NCI-H82 (cell line): ENCODE results near the gene EFHB.
"Not testable (repeated sequence)": the region's sequence is repeated elsewhere in the genome, so short reads cannot be mapped to it uniquely, and the experiment has no call there.

Source experiments
- DNase-seq: peaks from one replicate; lab custom pipeline; 2025; lab: John Stamatoyannopoulos, UW

EFHB gene, protein sequence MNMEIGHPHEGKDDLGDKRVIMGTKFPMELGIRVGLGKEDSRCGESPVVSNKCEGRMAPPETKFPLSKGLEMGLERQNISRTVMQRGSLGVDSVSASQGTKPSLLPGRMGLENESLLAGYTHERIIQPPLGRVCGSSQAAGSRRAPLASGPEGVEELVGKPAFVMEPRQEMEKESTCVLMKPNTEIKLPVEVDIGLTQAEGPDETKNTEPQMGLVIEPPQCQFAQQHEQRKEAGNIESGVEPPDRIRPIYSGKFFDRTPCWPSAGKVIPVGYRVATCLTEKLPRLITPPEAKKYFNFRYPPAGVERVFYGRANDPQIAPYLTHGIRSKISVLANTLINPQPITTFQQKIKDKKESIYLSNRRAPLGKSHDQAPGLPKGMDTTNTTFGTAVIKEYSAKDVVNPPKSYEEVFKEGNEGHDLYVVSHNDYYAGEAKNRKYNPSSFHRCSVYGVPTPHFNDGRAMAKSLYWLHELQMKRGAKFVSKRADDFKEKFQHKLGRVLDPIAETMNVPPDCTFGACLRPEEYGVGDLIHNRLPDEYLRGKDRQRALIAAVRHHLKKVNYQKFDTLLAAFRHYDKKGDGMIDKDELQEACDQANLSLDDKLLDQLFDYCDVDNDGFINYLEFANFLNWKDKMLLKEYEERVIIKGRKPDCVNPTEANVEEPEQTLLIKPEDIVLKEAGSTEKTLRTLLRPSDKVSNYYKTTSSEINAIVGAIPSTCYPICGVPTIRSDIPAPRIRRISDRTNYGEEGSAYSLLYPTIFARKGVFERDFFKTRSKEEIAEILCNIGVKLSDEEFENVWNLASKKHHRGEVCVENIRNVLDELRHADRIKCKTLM

DNA sequence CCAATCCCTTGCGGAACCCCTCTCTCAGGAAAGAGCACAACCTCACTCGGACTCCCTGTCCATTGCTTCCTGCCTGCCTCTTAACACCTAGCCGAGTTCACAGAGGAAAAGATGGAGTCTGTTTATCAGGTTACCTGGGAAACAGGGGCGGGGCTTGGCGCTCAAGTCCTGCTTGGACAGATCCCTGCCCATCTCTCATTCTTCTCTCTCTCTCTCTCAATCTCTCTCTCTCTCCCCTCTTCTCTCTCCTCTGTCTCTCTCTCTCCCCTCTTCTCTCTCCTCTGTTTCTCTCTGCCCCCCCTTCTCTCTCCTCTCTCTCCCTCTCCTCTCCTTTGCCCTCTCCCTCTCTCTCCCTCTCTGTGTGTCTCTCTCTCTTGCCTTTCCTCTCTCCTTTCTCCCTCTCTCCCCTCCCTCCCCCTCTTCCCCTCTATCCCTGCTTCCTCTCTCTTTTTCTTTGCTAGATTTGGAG is at the start of gene EFHB:
EFHB (minus strand) TSS at position 120 of the 469 bp plus-strand sequence. CDS start 199 bp downstream, outside the sequence.
- DNase-seq = peak; percentile 73

DNA sequence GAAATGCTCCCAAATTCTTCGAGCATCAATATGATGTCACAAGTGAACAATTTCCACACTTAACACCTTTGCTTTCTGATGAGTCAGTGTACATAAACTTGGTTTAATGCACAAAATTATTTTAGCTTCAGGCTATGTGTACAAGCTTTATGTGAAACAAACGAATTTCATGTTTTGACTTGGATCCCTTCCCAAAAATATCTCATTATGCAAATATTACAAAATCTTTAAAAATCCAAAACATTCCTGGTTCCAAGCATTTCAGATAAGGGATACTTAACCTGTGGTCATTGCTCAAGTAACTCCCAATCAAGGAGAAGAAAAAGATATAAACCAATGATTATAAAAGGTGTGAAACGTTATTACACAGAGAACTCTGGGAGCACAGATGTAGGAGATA is 38.0 kb upstream of the EFHB start:
- DNase-seq = no peak

DNA sequence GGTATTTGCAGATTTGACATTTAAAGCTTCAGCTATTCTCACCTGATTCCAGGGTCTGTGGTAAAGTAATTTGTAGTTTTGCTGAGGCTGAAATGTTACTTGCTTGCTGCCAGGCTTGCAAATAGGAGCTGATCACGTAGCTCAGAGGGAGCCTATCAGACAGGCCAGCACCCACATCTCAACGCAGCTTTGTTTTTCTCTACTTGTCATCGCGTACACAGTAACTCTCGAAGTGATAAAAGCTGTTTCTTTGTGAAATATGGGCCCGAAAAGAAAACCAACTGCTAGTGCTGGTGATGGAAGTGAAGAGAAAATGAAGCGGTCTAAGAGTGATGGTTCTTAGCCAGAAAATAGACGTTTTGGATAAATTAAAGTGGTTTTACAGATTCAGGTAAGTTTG is 36.3 kb upstream of the EFHB start:
- no peak for DNase-seq

DNA sequence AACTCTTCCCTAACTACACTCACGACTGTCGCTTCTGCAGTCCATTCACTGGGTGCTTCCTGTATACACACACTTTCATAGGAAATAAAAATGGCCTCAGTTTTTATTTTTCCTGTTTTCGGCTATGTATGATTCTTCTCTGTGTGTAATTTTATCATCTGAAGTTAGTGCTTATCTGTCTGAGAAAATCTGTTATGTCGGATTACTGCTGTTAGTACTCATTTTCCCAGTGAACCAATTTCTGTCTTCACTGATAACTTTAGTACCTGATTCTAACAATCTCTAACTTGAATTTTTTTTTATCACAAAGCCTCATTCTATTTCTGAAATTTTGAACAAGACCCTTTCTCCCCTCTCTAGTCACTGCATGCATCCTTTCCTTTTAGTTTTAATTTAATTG is 33.8 kb upstream of the EFHB start:
- DNase-seq = no peak

DNA sequence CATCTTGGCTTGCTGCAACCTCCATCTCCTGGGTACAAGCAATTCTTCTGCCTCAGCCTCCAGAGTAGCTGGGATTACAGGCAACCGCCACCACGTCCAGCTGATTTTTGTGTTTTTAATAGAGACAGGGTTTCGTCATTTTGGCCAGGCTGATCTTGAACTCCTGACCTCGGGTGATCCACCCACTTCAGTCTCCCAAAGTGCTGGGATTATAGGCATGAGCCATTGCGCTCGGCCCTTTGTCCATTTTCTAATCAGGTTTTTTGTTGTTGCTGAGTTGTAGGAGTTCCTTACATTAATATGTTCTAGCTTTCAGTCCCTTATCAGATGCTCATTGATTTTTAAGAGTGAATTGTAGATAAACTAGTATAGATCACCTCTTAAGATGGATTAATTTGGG is 33.2 kb upstream of the EFHB start:
- no peak for DNase-seq

DNA sequence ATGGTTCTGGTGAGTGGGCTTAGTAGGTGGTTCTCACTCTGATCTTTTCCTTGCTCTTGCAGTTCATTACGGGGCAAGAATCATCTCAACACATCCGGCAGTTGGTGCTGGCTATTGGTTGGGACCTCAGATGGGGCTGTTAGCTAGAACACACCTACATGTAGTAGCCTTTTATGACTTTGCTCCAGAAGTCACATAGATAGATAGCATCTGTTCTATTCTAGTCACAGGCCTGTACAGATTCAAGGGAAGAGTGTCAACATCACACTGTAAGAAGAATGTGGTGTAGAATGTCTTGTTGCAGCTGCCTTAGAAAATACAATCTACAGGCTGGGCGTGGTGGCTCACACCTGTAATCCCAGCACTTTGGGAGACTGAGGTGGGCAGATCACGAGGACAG is 27.9 kb upstream of the EFHB start:
- no peak for DNase-seq

DNA sequence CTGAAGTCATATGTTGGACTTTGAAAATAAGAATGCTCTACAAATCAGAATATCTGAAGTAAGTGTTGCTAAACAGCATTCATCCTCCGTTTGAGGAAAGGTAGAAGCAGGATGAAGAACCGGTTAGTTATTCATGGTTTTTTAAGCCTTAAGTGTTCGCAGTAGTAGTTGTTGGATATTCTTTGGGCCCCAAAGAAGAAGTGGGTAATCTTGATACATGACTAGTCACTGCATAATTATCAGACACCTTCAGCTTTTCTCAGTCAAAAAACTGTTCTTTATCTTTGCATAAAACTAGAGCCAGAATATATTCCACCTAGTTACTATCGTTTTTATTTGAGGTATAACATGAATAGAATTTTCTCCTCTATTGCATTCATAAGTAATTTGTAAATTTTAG is 26.7 kb upstream of the EFHB start:
- no peak for DNase-seq

DNA sequence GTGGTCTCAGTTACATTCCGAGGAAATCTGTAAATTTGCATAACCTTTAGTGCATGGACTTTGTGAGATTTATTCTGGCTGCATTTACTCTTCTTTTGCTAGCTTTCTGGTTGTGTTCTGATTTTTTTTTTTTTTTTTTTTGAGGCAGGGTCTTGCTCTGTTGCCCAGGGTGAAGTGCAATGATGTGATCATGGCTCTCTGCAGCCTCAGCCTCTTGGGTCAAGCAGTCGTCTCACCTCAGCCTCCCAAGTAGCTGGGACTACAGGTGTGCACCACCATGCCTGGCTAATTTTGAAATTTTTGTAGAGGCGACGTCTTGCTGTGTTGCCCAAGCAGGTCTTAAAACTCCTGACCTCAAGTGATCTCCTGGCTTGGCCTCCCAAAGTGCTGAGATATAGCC is 25.5 kb upstream of the EFHB start:
- no peak for DNase-seq

DNA sequence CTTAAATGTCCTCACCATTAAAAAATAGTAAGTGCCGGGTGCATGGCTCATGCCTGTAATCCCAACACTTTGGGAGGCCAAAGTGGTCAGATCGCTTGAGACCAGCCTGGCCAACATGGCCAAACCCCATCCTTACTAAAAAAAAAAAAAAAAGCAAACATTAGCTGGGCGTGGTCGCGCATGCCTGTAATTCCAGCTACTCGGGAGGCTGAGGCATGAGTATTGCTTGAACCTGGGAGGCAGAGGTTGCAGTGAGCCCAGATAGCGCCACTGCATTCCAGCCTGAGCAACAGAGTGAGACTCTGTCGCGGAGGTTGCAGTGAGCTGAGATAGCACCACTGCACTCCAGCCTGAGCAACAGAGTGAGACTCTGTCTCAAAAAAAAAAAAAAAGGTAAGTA is 23.3 kb upstream of the EFHB start:
- not testable (repeated sequence) for DNase-seq

DNA sequence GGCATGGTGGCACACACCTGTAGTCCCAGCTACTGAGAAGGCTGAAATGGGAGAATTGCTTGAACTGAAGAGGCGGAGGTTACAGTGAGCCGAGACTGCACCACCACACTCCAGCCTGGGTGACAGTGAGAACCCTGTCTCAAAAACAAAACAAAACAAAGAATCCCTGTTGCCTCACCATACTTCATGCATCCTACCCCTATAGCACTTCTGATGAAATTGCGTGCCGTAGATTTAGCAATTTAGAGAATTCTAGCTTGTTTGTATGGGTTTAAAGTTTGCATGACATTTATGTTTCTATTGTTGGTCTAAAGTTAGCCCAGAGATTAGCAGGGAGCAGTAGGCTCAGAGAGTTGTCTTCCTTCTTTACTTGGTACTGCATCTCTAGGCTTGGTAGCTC is 20.7 kb upstream of the EFHB start:
- no peak for DNase-seq

DNA sequence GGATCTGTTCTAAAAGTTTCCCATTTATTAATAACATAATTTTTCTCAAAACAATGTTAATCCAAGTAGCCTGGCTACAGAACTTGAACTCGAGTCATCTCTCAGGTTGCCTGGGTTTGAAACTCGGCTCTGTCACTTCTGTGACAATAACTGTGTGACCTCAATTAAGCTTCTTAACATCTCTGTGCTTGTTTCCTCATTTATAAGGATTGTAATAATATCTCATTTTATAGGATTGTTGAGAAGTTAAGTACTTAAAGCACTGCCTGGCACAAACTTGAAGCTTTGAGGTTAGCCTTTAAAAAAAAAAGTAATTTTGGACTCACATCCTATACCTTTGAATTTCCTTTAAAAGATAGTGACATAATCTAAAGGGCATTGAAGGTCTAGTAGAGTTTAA is 16.3 kb upstream of the EFHB start:
- DNase-seq = no peak

DNA sequence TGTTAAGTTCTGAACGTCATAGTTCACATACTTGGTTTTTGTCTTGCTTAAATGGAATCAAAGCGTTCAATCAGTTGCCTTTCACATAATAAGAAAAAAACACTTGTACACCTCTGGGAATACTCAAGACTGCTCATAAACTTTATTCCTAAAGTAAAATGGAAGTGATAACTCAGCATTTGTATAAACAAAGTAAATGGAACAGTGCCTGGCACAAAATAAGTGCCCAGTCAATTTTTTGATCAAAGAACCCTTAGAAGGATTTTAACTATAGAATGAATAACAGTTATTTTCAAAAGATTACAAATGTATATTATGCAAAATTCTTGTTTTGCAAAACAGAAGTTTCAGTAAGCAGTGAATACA is 14.2 kb upstream of the EFHB start:
- DNase-seq = no peak

DNA sequence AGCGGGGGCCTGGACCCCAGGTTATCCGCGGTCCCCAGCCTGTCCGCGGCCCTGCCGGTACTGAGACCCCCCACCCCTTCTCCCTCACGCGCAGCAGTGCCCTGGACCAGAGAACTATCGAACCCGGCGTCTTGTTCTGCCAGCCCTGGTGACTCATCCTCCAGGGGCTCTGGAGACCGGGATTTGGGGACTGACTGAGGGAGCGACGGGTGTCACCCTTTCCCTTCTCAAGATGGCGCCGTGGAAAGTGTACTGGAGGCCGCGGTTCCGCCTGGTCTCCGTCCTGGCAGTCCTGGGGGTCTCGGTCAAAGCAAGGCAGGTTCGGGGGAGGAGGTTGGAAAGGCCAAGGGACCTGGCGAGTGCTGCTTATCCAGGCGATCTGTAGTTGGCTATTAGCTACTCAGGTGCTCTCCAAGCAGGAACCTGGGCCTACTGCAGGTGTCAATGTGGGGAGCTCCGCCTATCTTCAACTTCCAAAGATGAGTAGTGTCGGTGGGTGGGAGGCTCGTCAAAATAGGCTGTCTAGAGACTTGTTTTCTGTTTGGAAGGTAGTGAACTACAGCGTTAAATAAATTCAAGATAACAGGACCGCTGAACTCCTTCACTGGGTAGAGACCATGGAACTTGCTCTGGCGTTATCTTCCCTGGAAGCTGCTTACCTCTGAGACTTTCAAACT is 13.7 kb upstream of the EFHB start:
- peak; percentile 50 for DNase-seq

DNA sequence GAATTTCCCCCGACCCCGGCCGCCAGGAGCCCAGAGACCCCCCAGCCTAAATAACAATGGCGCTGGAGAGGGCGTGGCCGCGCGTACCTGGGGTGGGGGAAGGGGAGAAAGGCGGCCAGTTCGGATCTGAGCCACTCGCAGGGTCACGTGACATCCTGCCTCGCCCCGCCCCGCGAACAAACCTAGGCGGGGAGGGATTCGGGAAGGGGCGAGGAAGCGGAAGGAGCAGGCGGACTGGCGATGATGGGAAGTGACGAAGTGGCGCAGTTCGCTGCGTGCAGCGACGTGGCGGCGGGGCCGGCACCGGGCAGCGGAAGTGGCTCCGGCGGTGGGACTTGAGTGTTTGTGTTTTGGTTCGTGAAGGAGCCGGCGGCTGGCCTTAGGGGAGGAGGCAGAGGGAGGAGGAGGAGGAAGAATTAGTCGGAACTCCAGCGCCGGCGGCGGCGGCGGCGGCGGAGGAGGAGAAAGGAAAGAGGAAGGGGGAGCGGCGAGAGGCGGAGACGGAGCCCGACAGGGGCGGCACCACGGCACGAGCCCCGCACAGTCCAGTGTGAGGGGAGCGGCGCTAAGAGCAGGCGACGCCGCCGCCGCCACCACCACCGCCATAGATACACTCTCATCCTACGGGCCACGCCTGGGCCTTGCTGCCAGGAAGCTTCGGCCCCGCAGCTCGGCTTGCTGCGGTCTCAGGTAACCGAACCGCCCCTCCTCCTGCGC is 13.0 kb upstream of the EFHB start, which contains the start of gene RAB5A:
RAB5A (plus strand) TSS at position 266 of the 717 bp plus-strand sequence. CDS start 3,802 bp downstream, outside the sequence.
- peak; percentile 97 for DNase-seq

DNA sequence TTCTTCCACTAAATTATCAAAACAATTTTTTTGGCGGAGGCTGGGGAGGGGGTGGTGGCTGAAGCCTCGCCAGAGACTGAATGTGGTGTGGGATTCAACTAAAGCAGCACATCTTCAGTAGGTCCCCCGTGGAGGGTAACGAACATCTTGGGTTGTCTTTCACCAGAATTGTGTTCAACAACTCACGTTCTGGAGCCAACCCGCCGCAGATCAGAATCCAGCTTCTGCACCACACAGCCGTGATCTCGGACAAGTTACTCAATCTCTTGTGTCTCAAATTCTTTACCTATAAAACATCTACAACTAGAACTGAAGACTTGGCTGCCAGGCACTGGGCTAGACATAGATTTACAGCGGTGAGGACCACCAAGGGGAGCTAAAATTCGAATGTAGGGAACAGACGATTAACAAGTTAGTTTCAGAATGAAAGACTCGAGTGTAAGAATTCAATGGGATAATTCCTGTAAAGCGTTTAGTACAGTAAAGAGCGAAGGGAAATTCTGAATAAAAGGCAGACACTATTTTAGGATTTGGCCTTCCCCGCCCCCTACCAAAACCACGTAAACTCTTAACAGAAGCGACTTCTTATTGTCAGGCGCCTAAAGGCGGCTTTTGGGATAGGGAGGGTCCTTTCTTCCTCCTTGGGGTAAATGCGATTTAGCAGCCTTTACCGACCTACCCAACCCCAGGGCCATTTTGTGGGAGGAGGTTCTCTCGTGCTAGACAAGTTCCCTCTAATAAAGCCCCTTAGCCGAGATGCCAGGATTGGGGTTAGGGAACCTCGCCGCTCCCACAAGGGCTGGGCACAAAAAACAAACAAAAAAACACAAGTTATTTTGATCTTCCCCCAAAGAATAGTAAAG is 12.2 kb upstream of the EFHB start:
- peak; percentile 66 for DNase-seq

DNA sequence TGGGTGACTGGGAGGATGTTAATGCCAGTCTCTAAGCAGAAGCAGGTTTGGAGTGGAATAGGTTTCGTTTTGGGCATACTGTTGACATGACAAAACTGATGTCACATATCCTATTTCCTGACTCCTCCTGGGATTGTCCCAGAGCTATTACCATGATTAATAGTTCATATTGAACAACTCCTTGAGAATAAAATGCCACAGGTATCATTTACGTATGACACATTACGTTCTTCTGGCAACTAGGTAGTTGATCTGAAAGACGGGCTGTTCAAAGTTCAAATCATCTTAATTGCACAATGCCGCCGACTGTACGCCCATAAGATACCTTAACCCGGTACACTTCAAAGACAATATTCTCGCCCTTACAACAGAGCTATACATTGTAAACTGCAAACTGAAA is 11.5 kb upstream of the EFHB start:
- DNase-seq = no peak

DNA sequence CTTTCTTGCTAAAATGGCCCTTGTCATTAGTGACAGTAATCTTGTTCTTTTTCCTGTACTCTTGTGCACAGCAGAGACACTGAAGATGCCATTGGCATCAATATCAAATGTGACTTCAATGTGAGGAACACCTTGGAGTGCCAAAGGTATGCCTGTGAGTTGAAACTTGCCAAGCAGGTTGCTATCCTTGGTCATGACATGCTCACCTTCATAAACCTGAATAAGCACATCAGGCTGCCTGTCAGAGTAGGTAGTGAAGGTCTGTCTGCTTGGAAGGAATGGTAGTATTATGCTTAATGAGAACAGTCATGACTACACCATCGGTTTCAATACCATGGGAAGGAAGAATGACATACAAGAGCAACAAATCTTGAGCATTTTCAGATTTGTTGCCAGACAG is 6.6 kb upstream of the EFHB start:
- no peak for DNase-seq

DNA sequence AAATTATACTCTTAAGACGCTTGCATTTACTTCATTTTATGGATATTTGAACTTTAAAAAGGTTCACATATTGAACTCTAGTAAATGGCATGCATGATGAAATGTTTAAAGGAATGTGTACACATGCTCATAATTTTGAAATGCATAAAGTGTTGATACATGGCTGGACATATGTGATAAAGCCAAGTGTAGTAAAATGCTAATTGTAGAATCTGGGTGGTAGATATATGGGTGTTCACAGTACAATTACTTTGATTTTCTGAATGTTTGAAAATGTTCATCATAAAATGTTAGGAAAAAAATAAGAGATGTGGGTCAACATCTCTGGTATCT is 4.2 kb upstream of the EFHB start:
- DNase-seq = no peak

DNA sequence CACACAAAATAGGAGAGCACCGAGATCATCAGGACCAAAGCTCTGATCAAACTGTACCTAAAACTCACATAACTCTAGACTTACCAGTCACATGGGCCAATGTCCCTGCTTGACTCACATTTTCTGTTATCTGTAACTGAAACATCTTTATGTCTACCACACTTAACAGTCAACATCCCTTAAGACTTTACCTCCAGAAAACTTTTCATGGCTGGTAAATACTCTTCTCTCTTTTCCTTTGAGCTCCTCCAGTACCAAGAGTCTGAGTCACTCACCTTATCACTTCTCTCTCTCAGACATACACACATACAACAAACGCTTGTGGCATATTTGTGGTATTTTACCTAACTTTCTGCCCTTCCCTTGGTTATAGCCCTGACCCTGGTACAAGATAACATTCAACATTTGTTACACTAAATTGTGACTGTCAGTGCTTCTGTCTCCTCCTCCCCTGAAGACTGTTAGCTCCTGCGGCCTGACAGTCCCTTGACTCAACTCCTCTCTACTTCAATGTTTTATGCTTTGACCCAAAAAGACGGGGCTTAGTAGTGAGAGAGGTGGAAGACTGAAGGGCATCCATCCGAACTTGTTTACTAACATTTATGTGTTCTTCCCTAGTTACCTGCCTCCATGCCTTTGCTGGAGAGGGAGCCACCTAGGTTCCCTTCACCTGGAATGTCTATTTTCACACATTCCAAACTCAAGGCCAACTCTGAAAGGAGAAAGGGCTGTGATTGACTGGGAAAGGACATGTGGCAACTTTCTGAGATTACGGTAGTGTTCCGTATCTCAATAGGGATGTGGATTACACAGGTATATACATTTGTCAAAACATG is 3.7 kb upstream of the EFHB start:
- DNase-seq = no peak

DNA sequence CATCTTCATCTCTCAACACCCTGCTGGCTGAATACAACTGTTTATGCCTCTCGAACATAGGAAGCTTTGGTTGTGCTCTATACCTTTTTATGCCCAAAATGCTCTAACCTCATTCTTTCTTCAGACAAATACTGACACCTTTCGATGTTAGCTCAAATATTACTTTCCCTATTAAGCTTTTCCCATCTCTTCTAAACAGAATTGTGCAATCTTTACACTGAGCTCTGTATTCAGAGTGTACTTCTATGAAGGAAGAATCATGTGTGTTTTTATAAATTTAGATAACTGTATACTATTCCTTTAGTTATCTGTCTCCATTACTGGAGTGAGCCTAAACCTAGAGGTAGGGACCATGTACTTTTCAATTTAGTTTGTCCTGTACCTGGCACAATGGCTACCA is 1.6 kb downstream of the EFHB start:
- DNase-seq = no peak
